Fibroblast of mammary gland (primary cell): ENCODE results near the gene OCRL.
"Not testable (repeated sequence)": the region's sequence is repeated elsewhere in the genome, so short reads cannot be mapped to it uniquely, and the experiment has no call there.

Source experiments
- DNase-seq: peaks from one replicate; pipeline ENCODE4 v3.0.0-alpha.2; 2010; ENCODE audit warnings: low read depth
- H3K4me3 ChIP-seq: 2 replicates; pipeline ENCODE4 v1.5.1; 2011; ENCODE audit warnings: low read depth, mild to moderate bottlenecking, low read length, moderate library complexity; ENCODE audit not compliant: control insufficient read depth
- TF ChIP-seq, protein P1 (sequence below): conservative IDR thresholded peaks from 2 replicates; pipeline ENCODE4 v1.5.1; 2011; ENCODE audit warnings: low read depth, low read length, inconsistent platforms; ENCODE audit not compliant: control insufficient read depth, insufficient read depth

The OCRL gene

GRCh38 chrX:129568349-129568748, 28.3 kb downstream of the OCRL start:
- TF ChIP-seq, protein P1, sequence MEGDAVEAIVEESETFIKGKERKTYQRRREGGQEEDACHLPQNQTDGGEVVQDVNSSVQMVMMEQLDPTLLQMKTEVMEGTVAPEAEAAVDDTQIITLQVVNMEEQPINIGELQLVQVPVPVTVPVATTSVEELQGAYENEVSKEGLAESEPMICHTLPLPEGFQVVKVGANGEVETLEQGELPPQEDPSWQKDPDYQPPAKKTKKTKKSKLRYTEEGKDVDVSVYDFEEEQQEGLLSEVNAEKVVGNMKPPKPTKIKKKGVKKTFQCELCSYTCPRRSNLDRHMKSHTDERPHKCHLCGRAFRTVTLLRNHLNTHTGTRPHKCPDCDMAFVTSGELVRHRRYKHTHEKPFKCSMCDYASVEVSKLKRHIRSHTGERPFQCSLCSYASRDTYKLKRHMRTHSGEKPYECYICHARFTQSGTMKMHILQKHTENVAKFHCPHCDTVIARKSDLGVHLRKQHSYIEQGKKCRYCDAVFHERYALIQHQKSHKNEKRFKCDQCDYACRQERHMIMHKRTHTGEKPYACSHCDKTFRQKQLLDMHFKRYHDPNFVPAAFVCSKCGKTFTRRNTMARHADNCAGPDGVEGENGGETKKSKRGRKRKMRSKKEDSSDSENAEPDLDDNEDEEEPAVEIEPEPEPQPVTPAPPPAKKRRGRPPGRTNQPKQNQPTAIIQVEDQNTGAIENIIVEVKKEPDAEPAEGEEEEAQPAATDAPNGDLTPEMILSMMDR: no peak
- no peak for DNase-seq
- H3K4me3 ChIP-seq: no peak overlapping the region

- DNase-seq: no peak
- TF ChIP-seq, protein P1: no peak
- no peak overlapping the region for H3K4me3 ChIP-seq
These were observed 32.4 kb downstream of the OCRL start for GRCh38 chrX:129572422-129572821.

DNA sequence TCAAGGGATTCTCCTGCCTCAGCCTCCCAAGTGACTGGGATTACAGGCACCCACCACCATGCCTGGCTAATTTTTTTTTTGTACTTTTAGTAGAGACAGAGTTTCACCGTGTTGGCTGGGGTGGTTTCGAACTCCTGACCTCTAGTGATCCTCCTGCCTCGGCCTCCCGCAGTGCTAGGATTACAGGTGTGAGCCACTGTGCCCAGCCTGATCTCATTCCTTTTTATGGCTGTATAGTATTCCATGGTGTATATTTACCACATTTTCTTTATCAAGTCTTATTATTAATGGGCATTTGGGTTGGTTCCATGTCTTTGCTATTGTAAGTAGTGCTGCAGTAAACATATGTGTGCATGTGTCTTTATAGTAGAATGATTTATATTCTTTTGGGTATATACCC, 33.6 kb downstream of the OCRL start:
- H3K4me3 ChIP-seq, DNase-seq: not testable (repeated sequence)

GRCh38 chrX:129574214-129574613, 34.2 kb downstream of the OCRL start:
- no peak overlapping the region for H3K4me3 ChIP-seq
- DNase-seq: no peak

DNA sequence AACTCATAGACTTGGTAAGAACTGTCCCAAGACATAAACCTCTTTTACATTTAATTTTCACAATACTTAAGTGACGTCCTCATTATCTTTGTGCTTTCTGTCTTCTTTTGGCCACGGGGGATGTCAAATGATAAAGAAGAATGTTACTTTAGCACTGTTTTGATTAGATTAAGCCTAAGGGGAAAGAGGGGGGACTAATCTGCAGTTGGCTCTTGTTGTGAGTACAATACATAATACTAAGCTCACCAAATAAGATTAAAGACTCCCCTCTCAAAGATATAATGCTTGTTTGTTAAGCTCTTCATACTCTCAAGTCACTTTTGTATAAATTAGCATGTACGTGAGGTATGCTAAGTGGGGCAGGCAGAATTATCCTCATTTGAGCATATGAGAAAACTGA, 36.5 kb downstream of the OCRL start:
- DNase-seq: no peak
- TF ChIP-seq, protein P1: no peak
- H3K4me3 ChIP-seq: no peak overlapping the region

More at GRCh38 chrX:129574214-129574613, 34.2 kb downstream of the OCRL start:
- TF ChIP-seq, protein P1: no peak

DNA sequence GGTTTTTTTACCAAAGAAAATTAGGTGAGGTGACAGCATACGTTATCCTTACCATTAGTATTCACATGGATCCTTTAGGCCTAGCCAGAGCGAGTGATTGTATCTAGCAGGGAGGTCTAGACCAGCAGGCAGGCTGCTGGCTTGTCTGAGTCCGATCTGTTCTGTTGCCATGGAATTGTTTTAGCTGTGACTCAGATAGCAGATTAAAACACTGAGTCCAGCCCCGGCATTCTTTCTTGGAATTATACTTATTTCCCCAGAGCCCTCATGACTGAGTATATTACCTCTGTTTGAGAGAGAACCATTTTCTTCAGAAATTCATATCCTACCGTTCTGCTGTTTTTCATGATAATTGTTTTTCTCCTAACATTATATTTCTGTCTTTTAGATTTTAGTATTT, 37.4 kb downstream of the OCRL start:
- TF ChIP-seq, protein P1: no peak
- H3K4me3 ChIP-seq: no peak overlapping the region
- DNase-seq: peak; percentile 83

DNA sequence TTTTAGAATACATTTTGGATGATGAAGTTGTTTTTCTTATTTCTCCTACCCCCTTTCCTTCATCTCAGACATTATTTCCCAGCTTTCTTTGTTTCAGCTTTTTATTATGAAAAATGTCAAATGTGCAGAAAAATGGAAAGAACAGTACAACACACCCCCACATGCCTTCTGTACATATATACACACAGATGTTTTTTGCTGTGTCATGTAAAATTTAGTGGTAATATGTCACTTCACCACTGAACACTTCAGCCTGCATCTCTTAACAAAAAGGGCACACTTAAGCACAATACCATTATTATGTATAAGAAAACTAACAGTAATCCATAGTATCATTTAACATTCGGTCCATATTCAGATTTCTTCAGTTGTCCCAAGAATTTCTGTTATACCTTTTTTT, 37.8 kb downstream of the OCRL start:
- H3K4me3 ChIP-seq: no peak overlapping the region
- TF ChIP-seq, protein P1: no peak
- DNase-seq: no peak
